Measurements from ENCODE around the gene ERC1.

ERC1 gene

GRCh38 chr12:1479645-1480044 lies 488.6 kb downstream of the ERC1 start:
- DNase-seq (ENCODE audit: low read depth in 2 of 2), result no peak

DNA sequence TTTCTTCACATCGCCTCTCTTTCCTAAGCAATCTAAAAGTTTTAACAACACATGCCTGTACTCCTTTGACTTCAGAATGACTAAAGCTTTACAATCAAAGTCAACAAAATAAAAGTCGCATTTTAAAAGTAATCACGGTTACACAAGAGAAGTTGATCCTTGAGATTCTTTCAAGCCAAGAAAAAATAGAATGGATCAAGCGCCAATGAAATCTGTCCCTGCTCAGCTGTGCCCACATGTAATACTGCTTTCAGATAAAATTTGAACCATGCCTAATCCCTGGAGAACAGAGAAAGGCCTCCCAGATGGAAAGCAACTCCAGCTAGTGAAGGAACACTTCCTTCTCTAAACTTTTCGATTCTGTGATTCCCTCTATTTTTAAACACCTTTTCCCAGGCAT lies 490.3 kb downstream of the ERC1 start:
- DNase-seq (ENCODE audit: low read depth in 2 of 2), result no peak

DNA sequence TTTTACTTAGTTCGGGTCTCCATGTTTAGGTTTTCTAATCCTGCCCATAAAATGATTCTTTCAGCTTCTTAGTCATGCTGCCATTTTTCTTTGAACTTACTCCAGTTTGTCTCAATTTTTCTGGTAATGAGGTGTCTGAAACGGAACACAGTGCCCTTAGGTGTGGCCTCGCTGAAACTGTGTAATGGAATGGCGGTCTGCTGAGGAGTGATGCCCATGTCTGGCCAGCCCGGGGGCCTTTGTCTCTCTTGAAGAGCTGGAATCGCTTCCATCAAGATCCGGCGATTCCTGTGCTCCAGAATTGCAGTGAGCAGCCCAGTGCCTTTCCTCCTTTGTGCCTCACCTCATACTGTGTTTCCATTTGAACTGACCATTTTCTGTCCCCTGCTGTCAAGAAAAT lies 490.9 kb downstream of the ERC1 start:
- DNase-seq (ENCODE audit: low read depth in 2 of 2), result no peak

GRCh38 chr12:1488908-1489381 lies 497.9 kb downstream of the ERC1 start:
- DNase-seq (ENCODE audit: low read depth in 2 of 2), result no peak

GRCh38 chr12:1491983-1492697 lies 501.1 kb downstream of the ERC1 start:
- no peak for DNase-seq (ENCODE audit: low read depth in 2 of 2)

DNA sequence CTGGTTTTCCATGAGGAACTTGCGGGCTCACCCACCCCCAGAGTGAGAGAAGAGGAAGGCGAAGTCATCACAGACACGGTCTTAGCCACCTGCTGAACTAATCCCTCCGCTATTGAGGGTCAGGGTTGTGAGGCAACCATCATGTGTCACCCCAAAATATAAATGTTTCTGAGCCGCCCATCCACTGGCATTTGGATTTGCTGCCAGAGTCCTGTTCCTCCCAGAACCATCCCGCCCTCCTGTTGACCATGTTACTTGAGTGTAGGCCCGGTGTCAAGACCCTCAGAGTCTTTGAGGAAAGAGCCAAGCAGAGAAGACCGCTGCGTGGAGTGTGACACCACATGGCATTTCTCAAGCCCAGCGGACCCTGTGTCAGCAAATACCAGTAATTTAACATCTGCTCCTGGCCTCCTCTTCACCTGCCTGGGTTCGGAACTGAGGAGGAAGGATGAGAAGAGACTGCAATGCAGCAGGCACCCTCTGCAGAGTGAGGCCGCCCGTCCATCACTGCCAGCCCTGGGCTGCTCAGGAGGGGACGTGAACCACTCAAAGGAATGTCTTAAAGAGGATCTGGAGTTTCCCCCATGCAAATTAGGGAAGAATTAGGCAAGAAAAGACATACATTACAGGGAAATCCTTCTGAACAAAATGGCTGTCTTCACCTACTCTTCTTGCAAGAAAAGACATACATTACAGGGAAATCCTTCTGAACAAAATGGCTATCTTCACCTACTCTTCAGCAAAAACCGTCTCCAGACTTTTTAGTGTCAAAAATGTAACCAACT lies 502.9 kb downstream of the ERC1 start:
- no peak for DNase-seq (ENCODE audit: low read depth in 2 of 2)

DNA sequence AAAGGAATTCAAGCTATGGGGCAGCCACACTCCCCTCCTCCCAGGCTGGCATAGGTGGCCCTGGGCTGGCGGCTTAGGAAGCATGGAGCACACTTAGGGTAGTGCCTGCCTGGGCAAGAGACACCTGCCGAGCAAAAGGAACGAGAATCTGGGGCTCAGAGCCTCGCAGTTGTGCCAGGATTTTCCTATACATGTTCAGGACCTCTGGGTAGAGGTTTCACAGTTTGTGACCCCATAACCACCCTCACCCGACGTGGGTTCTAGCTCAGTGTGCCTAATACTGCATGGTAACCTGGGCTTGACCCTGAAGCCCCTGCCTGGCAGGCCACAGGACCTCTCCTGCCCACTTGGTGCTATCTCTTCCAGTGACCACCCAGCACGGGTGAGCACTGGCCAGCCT lies 503.8 kb downstream of the ERC1 start:
- DNase-seq (ENCODE audit: low read depth in 2 of 2), result no peak

- DNase-seq (ENCODE audit: low read depth in 2 of 2), result no peak
Measured at GRCh38 chr12:1496162-1496900, 505.3 kb downstream of the ERC1 start.

DNA sequence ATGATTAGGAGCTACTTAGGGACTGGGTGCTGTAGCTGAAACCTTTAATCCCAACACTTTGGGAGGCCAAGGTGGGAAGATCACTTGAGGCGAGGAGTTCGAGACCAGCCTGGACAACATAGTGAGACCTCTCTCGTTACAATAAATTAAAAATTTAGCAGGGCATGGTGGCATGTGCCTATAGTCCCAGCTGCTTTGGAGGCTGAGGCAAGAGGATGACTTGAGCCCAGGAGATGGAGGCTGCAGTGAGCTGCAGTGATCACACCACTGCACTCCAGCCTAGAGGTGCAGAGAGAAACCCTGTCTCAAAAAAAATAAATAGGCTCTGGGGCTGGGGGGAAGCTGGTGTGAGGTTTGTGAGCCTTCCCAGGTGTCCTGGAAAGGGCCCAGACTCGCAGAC lies 506.1 kb downstream of the ERC1 start:
- no peak for DNase-seq (ENCODE audit: low read depth in 2 of 2)

GRCh38 chr12:1498199-1498740 lies 507.2 kb downstream of the ERC1 start:
- no peak for DNase-seq (ENCODE audit: low read depth in 2 of 2)

- DNase-seq (ENCODE audit: low read depth in 2 of 2), result no peak
Measured at GRCh38 chr12:1499351-1499750, 508.3 kb downstream of the ERC1 start.

DNA sequence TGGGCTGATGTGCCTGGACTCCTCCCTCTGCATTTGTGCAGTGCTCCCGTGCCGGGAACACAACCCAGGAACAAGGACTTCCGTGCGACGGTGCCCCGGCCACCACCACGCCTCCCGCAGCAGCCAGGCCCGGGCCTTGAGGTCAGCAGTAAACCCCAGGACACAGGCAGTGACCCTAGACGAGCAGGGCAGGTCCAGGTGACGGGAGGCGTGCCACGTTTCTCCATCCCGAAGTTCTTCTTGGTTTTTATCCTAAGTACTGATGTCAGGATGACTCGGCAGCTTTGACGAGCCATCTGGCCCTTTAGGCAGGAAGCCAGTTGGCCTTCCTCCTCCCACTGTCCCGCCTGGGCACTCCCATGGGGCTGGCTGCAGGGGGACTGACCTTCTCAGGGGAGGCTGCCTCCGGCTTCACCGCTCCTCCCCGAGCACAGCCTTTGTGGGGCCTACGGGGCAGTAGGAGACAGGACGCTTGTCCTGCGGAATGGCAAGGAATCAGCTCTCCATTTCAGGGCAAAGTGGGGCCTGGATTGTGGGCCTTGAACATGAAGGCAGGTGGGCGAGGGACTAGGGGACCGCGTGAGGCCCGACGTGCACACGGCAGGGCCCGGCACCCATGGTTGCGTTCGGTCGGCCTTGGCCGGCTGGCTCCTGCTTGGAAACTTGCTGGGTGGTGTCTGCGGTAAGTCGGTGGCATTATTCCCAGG lies 509.2 kb downstream of the ERC1 start:
- no peak for DNase-seq (ENCODE audit: low read depth in 2 of 2)

GRCh38 chr12:1501001-1501400 lies 510.0 kb downstream of the ERC1 start:
- DNase-seq (ENCODE audit: low read depth in 2 of 2), result no peak

GRCh38 chr12:1501695-1502378 lies 510.8 kb downstream of the ERC1 start:
- DNase-seq (ENCODE audit: low read depth in 2 of 2), result no peak

DNA sequence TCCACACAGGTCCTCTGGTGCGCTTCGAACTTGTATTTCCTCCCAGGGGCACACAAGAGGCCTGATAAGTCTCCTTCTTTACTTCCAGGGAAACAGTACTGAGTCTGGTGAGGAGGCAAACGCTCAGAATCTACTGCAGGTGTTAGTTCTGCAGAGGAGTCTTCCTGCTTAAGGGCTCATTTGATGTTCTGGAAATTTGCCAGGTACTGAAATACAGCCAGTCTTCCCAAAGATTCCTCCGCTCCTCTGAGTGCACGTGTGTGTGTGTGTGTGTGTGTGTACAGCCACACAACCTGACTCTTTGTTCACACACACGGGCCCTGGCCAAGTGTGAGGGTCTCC lies 511.3 kb downstream of the ERC1 start:
- no peak for DNase-seq (ENCODE audit: low read depth in 2 of 2)

DNA sequence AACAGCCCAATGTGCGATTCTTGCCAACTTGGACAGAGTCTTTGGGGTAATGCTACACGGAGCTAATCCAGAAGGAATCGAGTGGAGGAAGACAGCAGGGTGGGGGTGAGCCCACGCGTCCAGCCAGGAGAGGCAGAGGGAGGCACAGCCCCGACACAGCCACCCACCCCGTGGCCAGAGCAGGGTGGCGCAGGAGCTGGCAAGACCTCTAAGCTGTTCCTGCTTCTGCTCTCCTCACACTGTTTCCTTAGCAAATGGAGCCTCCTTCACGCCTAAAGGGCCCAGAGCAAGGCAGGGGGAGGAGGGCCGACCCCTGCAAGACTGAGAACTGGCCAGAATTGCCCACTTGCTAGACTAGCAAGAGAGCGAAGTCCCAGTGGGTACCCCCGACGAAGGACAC lies 511.8 kb downstream of the ERC1 start:
- no peak for DNase-seq (ENCODE audit: low read depth in 2 of 2)

- DNase-seq (ENCODE audit: low read depth in 2 of 2), result no peak
Measured at GRCh38 chr12:1503281-1503711, 512.3 kb downstream of the ERC1 start.

DNA sequence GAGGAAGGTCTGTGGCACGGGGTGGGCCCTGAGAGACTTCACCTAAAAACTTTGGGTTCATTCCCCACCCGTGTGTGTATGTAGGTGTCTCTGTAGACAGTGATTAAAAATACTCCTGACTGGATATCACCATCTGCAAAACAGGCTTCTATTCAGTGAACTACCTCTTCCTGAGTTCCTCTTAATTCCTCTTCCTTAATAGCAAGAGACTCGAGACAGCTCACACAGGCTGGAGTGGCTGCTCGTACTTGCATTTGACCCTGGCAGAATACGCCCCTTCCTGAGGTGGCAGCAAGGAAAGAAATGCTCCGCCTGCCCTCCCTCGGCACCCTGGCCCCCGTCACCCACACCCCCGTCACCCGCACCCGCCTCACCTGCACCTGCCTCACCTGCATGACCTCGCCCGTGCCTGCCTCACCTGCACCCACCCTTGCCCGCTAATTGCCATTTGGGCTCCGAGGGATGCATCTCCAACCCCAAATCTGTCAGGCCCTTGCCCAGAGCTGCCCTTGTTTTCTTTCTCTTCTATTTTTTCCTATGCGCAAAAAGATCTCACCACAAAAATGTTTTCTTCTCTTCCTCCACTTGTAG lies 513.4 kb downstream of the ERC1 start:
- no peak for DNase-seq (ENCODE audit: low read depth in 2 of 2)

- no peak for DNase-seq (ENCODE audit: low read depth in 2 of 2)
Measured at GRCh38 chr12:1504895-1505311, 513.9 kb downstream of the ERC1 start.

DNA sequence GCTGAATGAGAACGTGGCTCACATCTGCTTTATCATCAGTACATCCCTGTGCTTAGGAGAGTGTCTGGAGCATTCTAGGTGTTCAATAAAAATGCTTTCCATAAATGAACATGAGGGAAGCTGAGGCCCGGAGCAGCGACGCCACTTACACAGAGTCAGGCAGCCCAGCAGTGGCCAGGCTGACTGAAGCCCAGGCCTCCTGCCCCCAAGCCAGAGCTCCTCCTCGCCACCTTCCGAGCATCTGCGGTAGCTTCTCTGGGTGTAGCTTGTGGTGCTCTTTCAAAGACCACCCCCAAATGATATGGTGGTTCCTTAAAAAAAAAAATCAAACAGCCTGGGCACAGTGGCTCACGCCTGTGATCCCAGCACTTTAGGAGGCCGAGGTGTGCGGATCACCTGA lies 514.6 kb downstream of the ERC1 start:
- no peak for DNase-seq (ENCODE audit: low read depth in 2 of 2)

GRCh38 chr12:1507308-1507707 lies 516.3 kb downstream of the ERC1 start:
- no peak for DNase-seq (ENCODE audit: low read depth in 2 of 2)
